Tibial nerve (tissue), 3 donors: Measurements from ENCODE around the gene CLDN14.

Experiments used
- POLR2A ChIP-seq, 2 donors: fragments of 450-650 bp; IDR thresholded peaks; one replicate each; pipeline ENCODE4 v1.6.1; 2017; ENCODE audit warnings: antibody characterized with exemption in 2 of 2, mild to moderate bottlenecking in 2 of 2, moderate library complexity in 2 of 2
- TF ChIP-seq, protein P1 (sequence below), 5 experiments: fragments of 200-600 bp in 3 of 5; fragments of 450-650 bp in 2 of 5; sonication (generic) in 3 of 5; IDR thresholded peaks; one replicate each; pipeline ENCODE4 v1.5.1; 2016 to 2019; ENCODE audit warnings: antibody characterized with exemption in 5 of 5, mild to moderate bottlenecking in 3 of 5, moderate library complexity in 2 of 5

DNA sequence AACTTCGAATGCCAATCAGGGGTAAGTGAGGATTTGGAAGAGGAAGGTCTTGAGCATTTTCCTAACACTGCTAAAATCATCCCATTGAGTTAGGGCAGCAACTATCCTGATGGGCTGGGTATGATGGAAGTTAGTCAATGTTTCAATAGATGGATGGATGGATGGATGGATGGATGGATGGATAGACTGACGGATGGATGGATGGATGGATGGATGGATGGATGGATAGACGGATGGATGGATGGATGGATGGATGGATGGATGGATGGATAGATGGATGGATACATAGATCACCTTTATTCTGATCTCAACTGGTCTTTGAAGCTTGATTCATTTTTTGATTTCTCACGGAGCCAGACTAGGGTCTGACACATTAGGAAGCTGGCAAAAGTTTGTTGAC lies 2.3 kb upstream of the CLDN14 start:
- no peak for TF ChIP-seq POLR2A (IDR thresholded peaks at IDR 0.05)
- TF ChIP-seq, protein P1, sequence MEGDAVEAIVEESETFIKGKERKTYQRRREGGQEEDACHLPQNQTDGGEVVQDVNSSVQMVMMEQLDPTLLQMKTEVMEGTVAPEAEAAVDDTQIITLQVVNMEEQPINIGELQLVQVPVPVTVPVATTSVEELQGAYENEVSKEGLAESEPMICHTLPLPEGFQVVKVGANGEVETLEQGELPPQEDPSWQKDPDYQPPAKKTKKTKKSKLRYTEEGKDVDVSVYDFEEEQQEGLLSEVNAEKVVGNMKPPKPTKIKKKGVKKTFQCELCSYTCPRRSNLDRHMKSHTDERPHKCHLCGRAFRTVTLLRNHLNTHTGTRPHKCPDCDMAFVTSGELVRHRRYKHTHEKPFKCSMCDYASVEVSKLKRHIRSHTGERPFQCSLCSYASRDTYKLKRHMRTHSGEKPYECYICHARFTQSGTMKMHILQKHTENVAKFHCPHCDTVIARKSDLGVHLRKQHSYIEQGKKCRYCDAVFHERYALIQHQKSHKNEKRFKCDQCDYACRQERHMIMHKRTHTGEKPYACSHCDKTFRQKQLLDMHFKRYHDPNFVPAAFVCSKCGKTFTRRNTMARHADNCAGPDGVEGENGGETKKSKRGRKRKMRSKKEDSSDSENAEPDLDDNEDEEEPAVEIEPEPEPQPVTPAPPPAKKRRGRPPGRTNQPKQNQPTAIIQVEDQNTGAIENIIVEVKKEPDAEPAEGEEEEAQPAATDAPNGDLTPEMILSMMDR (IDR thresholded peaks at IDR 0.05) = no peak
